HUES6 (cell line): ENCODE data around the gene SPATA24.
"Not testable (repeated sequence)": the region's sequence is repeated elsewhere in the genome, so short reads cannot be mapped to it uniquely, and the experiment has no call there.

Experiments
- H3K27ac ChIP-seq: 2 replicates; pipeline ENCODE4 v1.7.0; 2013; ENCODE audit warnings: low read depth, mild to moderate bottlenecking, low read length, inconsistent platforms
- H3K27me3 ChIP-seq: 2 replicates; pipeline ENCODE4 v1.6.1; 2013; ENCODE audit warnings: low read length; ENCODE audit not compliant: control insufficient read depth, insufficient read depth
- H3K36me3 ChIP-seq: 2 replicates; pipeline ENCODE4 v1.6.1; 2013; ENCODE audit warnings: low read length; ENCODE audit not compliant: control insufficient read depth, insufficient read depth
- H3K4me1 ChIP-seq: 2 replicates; pipeline ENCODE4 v1.6.1; 2013; ENCODE audit warnings: low read length; ENCODE audit not compliant: control insufficient read depth, insufficient read depth
- H3K4me3 ChIP-seq: 2 replicates; pipeline ENCODE4 v1.5.1; 2013; ENCODE audit warnings: low read depth, low read length
- H3K9ac ChIP-seq: one replicate; pipeline ENCODE4 v1.6.1; 2013; ENCODE audit warnings: mild to moderate bottlenecking, low read length
- H3K9me3 ChIP-seq: 2 replicates; pipeline ENCODE4 v1.6.1; 2013; ENCODE audit warnings: low read depth, low read length; ENCODE audit not compliant: control insufficient read depth, insufficient read depth

The SPATA24 gene

DNA sequence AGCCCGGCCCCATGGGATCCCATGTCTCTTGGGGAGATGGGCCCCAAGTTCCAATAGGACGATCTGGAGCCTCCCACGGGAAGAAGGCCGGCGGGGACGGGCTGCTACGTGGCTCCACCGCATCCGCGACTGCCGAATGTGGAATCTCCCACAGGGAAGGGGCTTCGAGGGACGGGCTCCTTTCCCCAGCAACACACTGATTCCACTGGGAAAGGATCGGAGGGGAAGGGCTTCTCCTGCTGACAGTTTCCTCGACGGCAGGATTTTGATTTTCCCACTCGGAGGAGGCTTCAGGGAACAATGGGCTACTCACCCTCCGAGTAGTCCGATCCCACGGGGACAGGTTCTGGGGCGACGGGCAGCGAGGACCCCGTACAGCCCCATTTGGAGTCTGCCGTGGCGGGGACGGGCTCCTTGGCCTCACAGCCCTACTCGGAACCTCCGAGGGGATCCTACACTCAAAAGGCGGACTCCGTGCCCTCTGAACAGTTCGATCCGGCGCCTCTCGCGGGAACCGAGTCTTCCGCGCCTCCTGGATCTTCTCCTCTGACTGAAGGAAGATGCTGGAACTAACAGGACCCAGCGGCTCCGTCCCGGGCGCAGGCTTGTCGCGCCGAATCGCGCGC lies 10.3 kb downstream of the SPATA24 start:
- Histone ChIP-seq H3K4me1 (peaks cover 28% of the 10 kb centered on the region), H3K9ac (peak overlapping the region; percentile 70), H3K36me3 (no peaks in the 10 kb centered on the region), H3K9me3 (no peaks in the 10 kb centered on the region), H3K27ac (no peak overlapping the region), H3K4me3 (peak overlapping the region; percentile 68), H3K27me3 (peaks cover 29% of the 10 kb centered on the region)

DNA sequence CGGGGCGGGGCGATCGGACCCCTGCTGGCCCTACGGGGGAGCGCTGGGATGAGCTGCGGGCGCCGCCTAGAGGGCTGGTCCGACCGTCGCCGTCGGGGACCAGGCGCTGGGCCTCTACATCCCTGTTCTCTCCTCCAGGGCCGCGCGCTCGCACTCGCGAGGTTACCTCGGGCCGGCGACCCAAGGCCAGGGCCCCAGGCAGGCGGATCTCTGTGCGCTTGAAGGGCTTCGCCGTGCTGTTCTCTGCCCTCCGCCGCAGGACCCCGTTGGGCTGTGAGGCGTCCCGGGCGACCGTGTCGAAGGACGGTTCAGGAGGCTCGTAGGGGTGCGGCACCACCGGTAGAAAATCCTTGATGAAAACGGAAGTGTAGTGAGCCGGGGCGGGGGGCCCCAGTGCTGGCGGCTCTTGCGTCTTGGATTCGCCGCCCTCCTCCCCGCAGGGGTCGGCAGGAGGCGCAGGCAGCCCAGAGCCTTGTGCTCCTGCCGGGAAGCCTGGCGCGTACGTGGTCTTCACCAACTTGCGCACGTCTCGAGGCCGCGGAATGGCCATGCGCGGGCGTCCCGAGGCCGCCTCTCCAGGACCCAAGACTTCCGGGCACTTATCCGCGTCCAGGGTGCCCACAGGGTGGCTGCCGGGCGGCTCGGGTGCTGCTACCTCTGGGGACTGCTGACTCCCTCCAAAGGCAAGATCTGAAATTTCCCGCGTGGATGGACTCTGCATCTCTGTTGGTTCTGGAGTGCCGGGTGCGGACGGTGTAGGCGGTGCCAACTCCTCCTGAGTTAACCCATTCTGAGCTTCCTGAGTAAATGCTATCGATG lies 11.0 kb downstream of the SPATA24 start:
- Histone ChIP-seq H3K27ac (no peak overlapping the region), H3K9me3 (no peaks in the 10 kb centered on the region), H3K27me3 (peaks cover 29% of the 10 kb centered on the region), H3K36me3 (no peaks in the 10 kb centered on the region), H3K9ac (peak overlapping the region; percentile 70), H3K4me1 (peaks cover 35% of the 10 kb centered on the region), H3K4me3 (peak overlapping the region; percentile 68)

DNA sequence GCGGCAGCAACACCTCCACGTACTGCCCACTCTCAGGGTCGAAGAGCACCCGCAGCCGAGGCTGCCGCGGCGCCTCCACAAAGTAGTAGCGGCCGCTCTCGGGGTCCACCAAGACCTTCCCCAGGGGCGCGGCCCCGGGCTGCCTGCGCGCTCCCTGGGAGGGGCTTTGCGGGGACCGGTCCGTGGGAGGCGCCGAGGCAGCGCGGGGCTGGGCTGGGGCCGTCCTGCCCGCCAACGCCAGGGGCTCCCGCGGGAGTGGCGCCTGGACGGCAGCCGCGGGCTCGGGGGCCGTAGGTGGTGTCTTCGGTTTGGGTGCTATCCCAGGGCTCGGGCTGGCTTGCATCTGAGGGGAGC lies 11.6 kb downstream of the SPATA24 start:
- peak overlapping the region; percentile 70 for H3K9ac ChIP-seq
- H3K4me3 ChIP-seq: peak overlapping the region; percentile 68

DNA sequence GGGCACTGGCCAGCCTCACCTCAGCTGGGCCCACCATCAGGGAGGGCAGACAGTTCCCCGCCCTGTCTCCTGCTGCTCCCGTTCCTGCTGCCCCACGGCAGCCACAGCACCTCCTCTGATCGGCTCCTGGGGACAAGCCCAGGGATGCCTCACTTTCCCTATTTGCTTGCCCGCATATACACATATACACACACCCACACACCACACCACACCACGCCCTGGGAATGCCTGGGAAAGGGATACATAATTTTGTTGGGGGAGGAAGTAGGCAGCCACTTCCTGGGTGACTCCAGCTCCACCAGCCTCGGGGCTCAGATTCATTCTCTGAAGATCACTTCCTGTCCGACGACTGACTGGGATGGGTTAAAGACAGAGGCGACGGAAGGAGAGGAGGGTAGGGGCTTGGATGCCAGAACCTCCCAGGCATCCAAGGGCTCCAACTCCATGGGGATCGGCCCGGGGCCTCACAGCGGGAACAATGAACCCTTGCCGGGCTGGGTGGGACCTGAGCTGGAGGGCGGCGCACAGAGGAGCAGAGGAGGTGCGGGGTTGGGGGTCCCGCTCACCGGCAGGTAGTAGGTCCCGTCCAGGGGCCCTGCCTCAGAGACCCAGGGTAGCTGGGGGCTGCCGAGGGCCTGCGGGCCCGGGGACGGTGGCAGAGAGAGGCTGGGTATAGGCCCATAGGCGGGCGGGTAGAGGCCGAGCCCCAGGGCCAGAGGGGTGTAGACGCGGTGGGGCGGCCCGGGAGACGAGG lies 12.1 kb downstream of the SPATA24 start:
- Histone ChIP-seq H3K9me3 (no peaks in the 10 kb centered on the region), H3K36me3 (no peaks in the 10 kb centered on the region), H3K4me3 (peak overlapping the region; percentile 68), H3K4me1 (peaks cover 40% of the 10 kb centered on the region), H3K9ac (no peak overlapping the region), H3K27me3 (peaks cover 29% of the 10 kb centered on the region), H3K27ac (no peak overlapping the region)

More for the DNA sequence above, 11.6 kb downstream of the SPATA24 start:
- H3K27me3 ChIP-seq: peaks cover 29% of the 10 kb centered on the region
- H3K27ac ChIP-seq: no peak overlapping the region
- H3K4me1 ChIP-seq: peaks cover 40% of the 10 kb centered on the region
- no peaks in the 10 kb centered on the region for H3K9me3 ChIP-seq
- no peaks in the 10 kb centered on the region for H3K36me3 ChIP-seq

DNA sequence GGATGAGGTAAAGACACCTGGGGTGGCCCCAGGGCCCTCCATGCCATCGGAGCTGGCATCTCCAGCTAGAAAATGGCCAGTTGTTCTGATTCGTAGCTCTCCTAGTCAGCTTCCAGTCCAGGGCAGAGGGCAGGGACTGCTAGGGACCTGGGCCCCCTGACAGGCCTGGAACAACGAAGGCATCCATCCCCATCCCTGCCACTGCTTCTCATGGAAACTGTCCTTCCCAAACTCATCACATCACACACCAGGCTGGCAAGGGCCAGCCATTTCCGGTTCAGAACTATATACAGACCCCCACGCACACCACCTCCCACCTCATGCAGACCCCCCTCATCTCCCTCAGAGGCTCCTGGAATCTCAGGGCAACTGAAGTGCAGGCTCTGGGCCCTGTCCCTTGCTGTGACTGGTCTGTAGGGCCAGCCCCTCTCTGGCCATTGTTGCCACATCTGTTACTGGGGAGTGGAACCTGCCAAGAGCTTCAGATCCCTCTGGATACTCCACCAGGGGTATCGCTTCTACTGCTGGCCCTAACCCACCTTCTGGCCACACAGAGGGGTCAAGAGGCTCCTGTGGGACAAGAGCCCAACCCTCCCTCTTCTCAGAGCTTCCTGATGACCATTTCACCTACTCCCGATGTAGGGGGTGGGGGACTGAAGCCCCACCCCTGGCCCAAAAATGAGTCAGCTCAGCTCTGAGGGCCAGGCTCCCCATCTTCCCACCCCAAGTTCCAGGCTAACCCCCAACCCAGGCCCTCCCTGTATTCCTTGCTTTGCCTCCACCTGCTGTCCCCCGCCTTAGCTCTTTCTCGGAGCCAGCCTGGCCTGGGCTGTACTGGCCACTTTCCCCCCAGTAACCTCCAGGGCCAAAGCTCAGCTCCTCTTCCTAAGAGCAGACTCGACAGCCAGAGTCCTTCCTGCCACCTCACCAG lies 13.0 kb downstream of the SPATA24 start:
- Histone ChIP-seq H3K4me3 (no peak overlapping the region), H3K4me1 (peaks cover 33% of the 10 kb centered on the region)

DNA sequence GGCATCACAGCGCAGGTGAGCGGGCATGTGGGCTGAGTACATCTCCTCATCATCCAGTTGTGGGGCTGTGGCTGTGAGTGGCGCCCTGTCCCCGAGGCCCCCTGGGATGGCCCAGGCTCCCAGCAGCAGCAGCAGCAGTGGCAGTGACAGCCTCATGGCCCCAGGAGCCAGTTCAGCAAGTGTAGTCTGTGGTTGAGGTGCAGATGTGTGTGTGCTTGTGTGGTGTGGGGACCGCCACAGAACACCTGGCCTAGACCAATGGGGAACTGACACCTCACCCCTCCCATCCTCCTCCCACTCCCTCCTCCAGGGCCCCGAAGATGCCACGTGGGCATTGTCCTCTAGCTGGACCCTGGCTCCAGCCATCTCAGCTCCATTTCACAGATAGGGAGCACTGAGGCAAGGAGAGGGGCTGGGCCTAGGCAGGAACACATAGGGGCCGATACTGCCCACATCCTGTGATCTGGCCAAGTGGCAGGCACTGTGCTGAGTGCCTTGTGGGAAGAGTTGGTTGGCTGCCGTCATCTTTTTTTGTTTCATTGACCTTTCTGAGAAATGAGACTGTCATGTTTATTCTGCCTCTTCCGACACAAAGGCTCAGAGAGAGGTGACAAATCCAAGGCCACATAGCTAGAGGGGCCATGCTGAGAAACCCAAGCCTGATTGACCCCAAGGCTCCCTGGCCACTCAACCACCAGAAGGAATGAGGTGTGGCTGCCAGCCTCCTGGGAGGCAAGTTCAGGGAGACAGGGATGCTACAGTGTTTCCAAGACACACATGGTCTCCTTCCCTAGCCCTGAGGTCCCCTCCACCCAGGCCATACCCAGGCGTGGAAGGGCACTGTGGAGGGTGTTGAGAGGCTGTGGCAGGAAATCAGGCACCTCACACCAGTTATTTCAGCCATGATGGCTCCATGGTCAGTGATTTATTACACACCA lies 13.9 kb downstream of the SPATA24 start, which contains the start of gene MZB1:
Gene MZB1 (minus strand): TSS at position 213 of the 938 bp plus-strand sequence. CDS start 57 bp downstream, at position 156.
- Histone ChIP-seq H3K9ac (no peak within 1 kb of the TSS), H3K27ac (no peak within 1 kb of the TSS), H3K4me3 (no peak within 1 kb of the TSS), H3K27me3 (peaks cover 22% of the 10 kb centered on the region), H3K4me1 (peaks cover 24% of the 10 kb centered on the region), H3K9me3 (no peaks in the 10 kb centered on the region), H3K36me3 (no peaks in the 10 kb centered on the region)

More for the DNA sequence above, 13.0 kb downstream of the SPATA24 start:
- Histone ChIP-seq H3K9ac (no peak overlapping the region), H3K27ac (no peak overlapping the region), H3K27me3 (peaks cover 29% of the 10 kb centered on the region), H3K36me3 (no peaks in the 10 kb centered on the region), H3K9me3 (no peaks in the 10 kb centered on the region)

DNA sequence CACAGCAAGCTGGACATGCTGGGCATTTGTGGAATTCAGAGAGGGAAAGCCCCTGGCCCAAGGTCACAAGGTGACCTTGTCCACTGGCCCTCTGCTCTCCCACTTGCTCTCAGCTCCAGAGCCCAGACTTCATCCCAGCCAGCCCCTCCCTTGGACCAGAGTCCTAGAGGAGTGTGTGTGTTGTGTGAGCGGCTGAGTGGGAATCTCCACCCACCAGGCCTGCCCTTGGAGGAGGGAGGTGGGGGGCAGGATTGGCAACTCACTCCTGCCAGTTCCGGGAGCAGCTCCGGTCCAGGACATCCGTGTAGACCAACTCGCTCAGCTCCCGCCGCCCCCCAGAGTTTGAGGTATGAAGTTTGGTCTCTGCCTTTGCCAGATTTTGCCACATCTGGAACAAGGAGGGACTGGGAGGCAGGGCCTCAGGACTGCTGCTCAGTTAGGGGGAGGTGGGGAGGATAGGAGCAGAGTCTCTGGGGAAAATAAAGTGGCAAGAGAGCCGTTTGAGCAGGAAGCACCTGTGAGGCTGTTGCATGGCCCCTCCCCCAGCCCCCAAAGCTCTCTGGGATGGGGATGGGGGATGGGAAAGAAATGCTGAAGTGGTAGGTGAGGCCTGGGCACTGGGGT lies 15.6 kb downstream of the SPATA24 start:
- Histone ChIP-seq H3K4me1 (peaks cover 20% of the 10 kb centered on the region), H3K27me3 (peaks cover 6% of the 10 kb centered on the region), H3K9ac (no peak overlapping the region), H3K27ac (no peak overlapping the region), H3K9me3 (no peaks in the 10 kb centered on the region), H3K36me3 (no peaks in the 10 kb centered on the region), H3K4me3 (no peak overlapping the region)

DNA sequence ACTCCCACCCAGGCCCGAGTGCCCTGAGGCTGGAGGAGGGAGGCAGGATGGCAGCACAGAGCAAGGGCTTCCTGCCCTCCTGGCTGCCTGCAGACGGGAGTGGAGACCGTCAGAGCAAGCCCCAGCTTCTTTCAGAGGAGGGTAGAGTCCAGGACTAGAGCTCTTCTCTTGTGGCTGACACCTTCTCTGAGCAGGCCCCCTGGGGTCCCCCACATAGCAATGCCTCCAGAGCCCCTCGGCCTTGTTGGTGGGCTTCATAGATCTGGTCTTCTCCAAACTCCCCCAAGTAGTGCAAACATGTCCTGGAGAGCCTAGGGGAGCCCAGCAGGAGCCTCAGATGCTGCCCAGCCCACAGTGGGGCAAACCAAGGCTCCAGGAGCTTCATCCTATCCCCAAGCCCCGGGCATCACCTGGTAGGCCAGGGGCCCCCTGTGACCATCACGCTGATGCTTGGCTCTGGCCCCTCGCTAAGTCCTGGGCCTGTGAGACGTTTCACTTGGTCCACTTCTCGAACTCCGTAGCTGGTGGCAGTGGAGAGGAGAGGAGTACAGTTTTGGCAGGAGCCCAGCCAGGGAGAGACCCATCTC lies 16.2 kb downstream of the SPATA24 start:
- H3K36me3 ChIP-seq: no peaks in the 10 kb centered on the region
- H3K4me3 ChIP-seq: no peak overlapping the region
- peaks cover 20% of the 10 kb centered on the region for H3K4me1 ChIP-seq
- no peak overlapping the region for H3K9ac ChIP-seq
- H3K27ac ChIP-seq: no peak overlapping the region
- H3K9me3 ChIP-seq: no peaks in the 10 kb centered on the region
- no peaks in the 10 kb centered on the region; the same call in 1 of the 2 replicates for H3K27me3 ChIP-seq

DNA sequence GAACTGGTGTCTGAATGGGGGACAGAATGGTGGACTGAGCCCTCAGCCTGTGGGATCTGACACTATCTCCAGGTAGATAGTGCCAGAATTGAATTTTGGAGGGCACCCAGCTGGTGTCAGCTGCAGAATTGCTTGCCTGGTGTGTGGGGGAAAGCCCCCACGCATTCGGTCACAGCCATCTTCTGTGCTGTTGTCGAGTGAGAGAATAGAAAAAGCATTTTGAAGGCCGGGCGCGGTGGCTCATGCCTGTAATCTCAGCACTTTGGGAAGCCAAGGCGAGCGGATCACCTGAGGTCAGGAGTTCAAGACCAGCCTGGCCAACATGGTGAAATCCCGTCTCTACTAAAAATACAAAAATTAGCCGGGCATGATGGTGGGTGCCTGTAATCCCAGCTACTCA lies 16.9 kb downstream of the SPATA24 start:
- not testable (repeated sequence) for H3K9ac ChIP-seq, H3K27me3 ChIP-seq, H3K36me3 ChIP-seq, H3K4me3 ChIP-seq, H3K9me3 ChIP-seq, H3K27ac ChIP-seq
- H3K4me1 ChIP-seq: peaks cover 19% of the 10 kb centered on the region
